ENCODE measurements around the gene NOTCH2. TPM values are rescaled to one million over a fixed set of nuclear protein-coding genes. Genes with fewer than 3 reads are reported as not detected.

The NOTCH2 gene
- total and polyA plus RNA-seq, 3 donors from 2014 or later, result 77.8 to 256 (median 173) TPM

GRCh38 chr1:119962296-119962968, 107.0 kb downstream of the NOTCH2 start:
- H3K27ac ChIP-seq, result peak overlapping the region; percentile 19 to 36
- H3K36me3 ChIP-seq (ENCODE audit: low read depth, missing control alignments), result no peaks in the 10 kb centered on the region
- H3K4me1 ChIP-seq, result peaks cover 34% of the 10 kb centered on the region
- no peak overlapping the region for H3K4me3 ChIP-seq
- peak; percentile 32 for DNase-seq
- TF ChIP-seq CTCF (IDR thresholded peaks at IDR 0.05) (no peak), POLR2A (IDR thresholded peaks at IDR 0.05) (no peak)
- H3K27me3 ChIP-seq, result no peaks in the 10 kb centered on the region
- WGBS, 2 donors, result 44 to 45% methylated on average over 5 of the region's 5 CpGs
- no peaks in the 10 kb centered on the region for H3K9me3 ChIP-seq
- intact Hi-C loops (cut with DNase I; ENCODE audit: low total_unique reads), result no loop called here

- no peak overlapping the region for H3K27ac ChIP-seq
- no peak for DNase-seq
- H3K4me1 ChIP-seq, result peaks cover 17% of the 10 kb centered on the region
- no peaks in the 10 kb centered on the region for H3K27me3 ChIP-seq
- no peaks in the 10 kb centered on the region for H3K36me3 ChIP-seq (ENCODE audit: low read depth, missing control alignments)
- intact Hi-C loops (cut with DNase I; ENCODE audit: low total_unique reads), result no loop called here
- 80 to 88% methylated on average over 4 of the region's 4 CpGs for WGBS, 2 donors
- TF ChIP-seq CTCF (IDR thresholded peaks at IDR 0.05) (no peak), POLR2A (IDR thresholded peaks at IDR 0.05) (no peak)
- no peaks in the 10 kb centered on the region for H3K9me3 ChIP-seq
- H3K4me3 ChIP-seq, result no peak overlapping the region
These were observed 109.0 kb downstream of the NOTCH2 start for GRCh38 chr1:119960501-119960900.

- intact Hi-C loops (cut with DNase I; ENCODE audit: low total_unique reads), result no loop called here
- H3K36me3 ChIP-seq (ENCODE audit: low read depth, missing control alignments), result no peaks in the 10 kb centered on the region
- WGBS, 2 donors, result 84 to 86% methylated on average over 7 of the region's 7 CpGs
These were observed 109.9 kb downstream of the NOTCH2 start for GRCh38 chr1:119959268-119960220.

GRCh38 chr1:119958223-119958622, 111.2 kb downstream of the NOTCH2 start:
- peaks cover 10% of the 10 kb centered on the region for H3K4me1 ChIP-seq
- H3K4me3 ChIP-seq, result no peak overlapping the region
- H3K36me3 ChIP-seq (ENCODE audit: low read depth, missing control alignments), result no peaks in the 10 kb centered on the region
- 36 to 45% methylated on average over 1 of the region's 1 CpG for WGBS, 2 donors
- H3K9me3 ChIP-seq, result no peaks in the 10 kb centered on the region
- no peaks in the 10 kb centered on the region for H3K27me3 ChIP-seq
- intact Hi-C loops (cut with DNase I; ENCODE audit: low total_unique reads), result no loop called here
- TF ChIP-seq CTCF (IDR thresholded peaks at IDR 0.05), result no peak
- no peak for TF ChIP-seq POLR2A (IDR thresholded peaks at IDR 0.05)
- no peak overlapping the region for H3K27ac ChIP-seq
- DNase-seq, result no peak

More at GRCh38 chr1:119959268-119960220, 109.9 kb downstream of the NOTCH2 start:
- H3K27ac ChIP-seq, result no peak overlapping the region
- DNase-seq, result no peak
- peaks cover 10% of the 10 kb centered on the region for H3K4me1 ChIP-seq
- TF ChIP-seq POLR2A (IDR thresholded peaks at IDR 0.05) (no peak), CTCF (IDR thresholded peaks at IDR 0.05) (no peak)
- no peak overlapping the region for H3K4me3 ChIP-seq
- H3K27me3 ChIP-seq, result no peaks in the 10 kb centered on the region
- no peaks in the 10 kb centered on the region for H3K9me3 ChIP-seq
